Thoracic aorta (tissue), 2 donors: ENCODE results near the gene OSBP2. TPM values are rescaled to one million over a fixed set of nuclear protein-coding genes. Genes with fewer than 3 reads are reported as not detected.

ENCODE experiments used
- ATAC-seq: fragments of 150-250 bp; one replicate; pipeline ENCODE4 v1.8.0; 2017; ENCODE audit warnings: low read depth; ENCODE audit not compliant: insufficient number of reproducible peaks, low FRiP score
- DNase-seq: peaks from one replicate; pipeline ENCODE4 v3.0.0-alpha.2; 2020; ENCODE audit warnings: low spot score
- H3K27ac ChIP-seq, 2 donors: fragments of 200-600 bp; sonication (generic); 1 replicate in 1 of 2; 2 replicates in 1 of 2; pipeline ENCODE4 v1.5.1; 2016; ENCODE audit warnings: mild to moderate bottlenecking in 2 of 2, moderate library complexity in 2 of 2
- H3K27me3 ChIP-seq: fragments of 200-600 bp; sonication (generic); replicated peaks from 2 replicates; pipeline ENCODE4 v1.6.0; 2016; ENCODE audit warnings: mild to moderate bottlenecking; ENCODE audit not compliant: insufficient read depth
- H3K36me3 ChIP-seq: fragments of 200-600 bp; sonication (generic); one replicate; pipeline ENCODE4 v1.5.1; 2016
- H3K4me1 ChIP-seq, 2 donors: fragments of 200-600 bp; sonication (generic); 1 replicate in 1 of 2; 2 replicates in 1 of 2; pipeline versions ENCODE4 v1.5.1 to v1.6.0; 2016; ENCODE audit warnings: low read depth in 2 of 2, mild to moderate bottlenecking in 1 of 2; ENCODE audit not compliant: control insufficient read depth in 1 of 2
- H3K4me3 ChIP-seq: fragments of 200-600 bp; sonication (generic); 2 replicates; pipeline ENCODE4 v1.5.1; 2016; ENCODE audit warnings: mild to moderate bottlenecking
- H3K9me3 ChIP-seq: fragments of 200-600 bp; sonication (generic); 2 replicates; pipeline ENCODE4 v1.5.1; 2016
- total RNA-seq, 2 donors: library from RNA; depleted of rRNA; stranded (reverse); fragments of >200 nt; gene quantifications; one replicate each; pipeline versions ENCODE4 v1.1.0 to v1.2.3, GENCODE V29; 2016
- TF ChIP-seq, protein P1 (sequence below): fragments of 200-600 bp; sonication (generic); IDR thresholded peaks from one replicate; pipeline ENCODE4 v1.5.1; 2019; ENCODE audit warnings: antibody characterized with exemption

OSBP2 gene
- total RNA-seq, 2 donors from 2014 or later: 0.71 to 3.0 TPM

DNA sequence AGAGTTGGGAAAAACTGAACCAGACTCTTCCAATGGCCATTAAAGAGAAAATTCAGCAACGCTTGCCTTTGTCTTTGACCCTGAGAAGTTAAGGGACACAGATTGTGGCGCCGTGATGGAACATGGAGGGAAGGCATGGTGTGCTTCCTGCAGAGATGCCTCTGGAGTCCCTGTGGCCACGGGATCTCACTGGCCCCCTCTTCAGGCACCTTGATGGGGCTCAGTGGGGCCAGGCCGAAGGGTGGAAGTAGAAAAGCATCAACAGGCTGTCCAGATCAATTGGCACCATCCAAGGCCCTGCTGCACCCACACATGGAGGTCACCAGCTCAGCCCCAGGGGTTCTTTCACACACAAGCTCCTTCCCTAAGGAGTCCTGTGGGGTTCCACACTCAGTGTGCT lies 231.0 kb downstream of the OSBP2 start:
- DNase-seq (no peak), ATAC-seq (no peak)

DNA sequence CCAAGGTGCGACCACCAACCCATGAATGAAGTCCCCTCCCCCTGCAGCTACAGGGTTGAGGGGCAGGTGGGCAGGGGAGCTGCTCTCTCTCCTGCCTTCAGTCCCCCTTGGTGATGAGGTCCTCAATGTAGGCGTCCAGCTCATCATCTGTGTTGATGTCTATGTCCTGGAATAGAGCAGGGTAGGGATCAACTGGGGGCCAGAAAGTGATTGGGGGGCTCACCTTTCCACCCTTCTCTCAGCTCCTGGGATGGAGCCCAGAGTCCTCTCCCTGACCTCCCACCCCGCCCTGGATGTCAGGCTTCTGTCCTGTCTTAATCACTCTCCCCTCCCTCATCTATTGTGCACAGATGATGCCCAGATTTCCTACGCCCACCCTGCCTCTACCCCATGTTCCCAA lies 232.0 kb downstream of the OSBP2 start:
- Histone ChIP-seq H3K27ac (no peak overlapping the region), H3K27me3 (no peaks in the 10 kb centered on the region), H3K9me3 (no peaks in the 10 kb centered on the region), H3K4me3 (no peak overlapping the region), H3K4me1 (peaks cover 0 to 5% of the 10 kb centered on the region in 2 donors), H3K36me3 (peaks cover 44% of the 10 kb centered on the region)
- no peak for ATAC-seq
- no peak for DNase-seq
- TF ChIP-seq, protein P1, sequence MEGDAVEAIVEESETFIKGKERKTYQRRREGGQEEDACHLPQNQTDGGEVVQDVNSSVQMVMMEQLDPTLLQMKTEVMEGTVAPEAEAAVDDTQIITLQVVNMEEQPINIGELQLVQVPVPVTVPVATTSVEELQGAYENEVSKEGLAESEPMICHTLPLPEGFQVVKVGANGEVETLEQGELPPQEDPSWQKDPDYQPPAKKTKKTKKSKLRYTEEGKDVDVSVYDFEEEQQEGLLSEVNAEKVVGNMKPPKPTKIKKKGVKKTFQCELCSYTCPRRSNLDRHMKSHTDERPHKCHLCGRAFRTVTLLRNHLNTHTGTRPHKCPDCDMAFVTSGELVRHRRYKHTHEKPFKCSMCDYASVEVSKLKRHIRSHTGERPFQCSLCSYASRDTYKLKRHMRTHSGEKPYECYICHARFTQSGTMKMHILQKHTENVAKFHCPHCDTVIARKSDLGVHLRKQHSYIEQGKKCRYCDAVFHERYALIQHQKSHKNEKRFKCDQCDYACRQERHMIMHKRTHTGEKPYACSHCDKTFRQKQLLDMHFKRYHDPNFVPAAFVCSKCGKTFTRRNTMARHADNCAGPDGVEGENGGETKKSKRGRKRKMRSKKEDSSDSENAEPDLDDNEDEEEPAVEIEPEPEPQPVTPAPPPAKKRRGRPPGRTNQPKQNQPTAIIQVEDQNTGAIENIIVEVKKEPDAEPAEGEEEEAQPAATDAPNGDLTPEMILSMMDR: no peak

More for the DNA sequence above, 231.0 kb downstream of the OSBP2 start:
- no peak overlapping the region for H3K4me3 ChIP-seq
- peaks cover 34% of the 10 kb centered on the region for H3K36me3 ChIP-seq
- peaks cover 0 to 12% of the 10 kb centered on the region in 2 donors for H3K4me1 ChIP-seq
- TF ChIP-seq, protein P1: no peak
- no peaks in the 10 kb centered on the region for H3K9me3 ChIP-seq
- no peaks in the 10 kb centered on the region for H3K27me3 ChIP-seq
- no peak overlapping the region for H3K27ac ChIP-seq

DNA sequence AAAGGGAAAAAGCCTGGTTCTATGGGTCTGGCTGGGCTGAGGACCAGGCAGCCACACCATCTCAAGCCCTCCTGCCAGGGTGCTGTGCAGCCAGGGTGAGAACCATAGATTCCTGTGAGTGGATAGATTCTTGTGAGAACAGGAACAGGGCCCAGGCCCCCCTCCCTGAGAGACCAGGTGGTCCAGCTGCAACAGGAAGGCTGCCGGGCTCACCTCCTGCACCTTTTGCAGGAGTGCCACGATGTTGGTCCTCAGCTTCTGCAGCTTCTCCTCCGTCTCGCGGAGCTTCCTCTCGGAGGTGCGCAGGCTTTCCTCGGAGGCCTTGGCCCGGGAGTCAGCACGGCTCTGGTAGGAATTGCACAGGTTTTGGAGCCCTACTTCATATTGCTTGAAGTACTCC lies 233.1 kb downstream of the OSBP2 start:
- TF ChIP-seq, protein P1: no peak
- Histone ChIP-seq H3K4me3 (no peak overlapping the region), H3K36me3 (peaks cover 54% of the 10 kb centered on the region), H3K27me3 (no peaks in the 10 kb centered on the region), H3K9me3 (no peaks in the 10 kb centered on the region), H3K27ac (no peak overlapping the region), H3K4me1 (no peaks in the 10 kb centered on the region)
- DNase-seq: no peak
- no peak for ATAC-seq

DNA sequence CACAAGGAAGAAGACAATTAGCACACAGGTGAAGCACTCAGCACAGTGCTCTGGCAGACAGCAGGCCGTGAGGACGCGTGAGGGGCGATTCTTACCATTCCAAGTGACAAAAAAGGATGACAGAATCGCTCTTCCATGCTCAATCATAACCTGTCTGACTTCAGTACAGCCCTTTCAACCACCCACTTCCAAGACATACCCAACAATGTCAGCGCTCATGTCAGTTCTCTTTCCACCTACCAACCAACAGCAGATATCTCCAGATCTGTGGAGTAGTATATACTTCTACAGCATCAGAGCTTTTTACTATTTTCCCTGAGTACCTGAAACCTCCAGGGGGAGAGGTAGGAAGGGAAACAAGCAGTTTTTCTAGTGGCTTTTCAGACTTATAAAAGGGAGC lies 233.7 kb downstream of the OSBP2 start:
- ATAC-seq: no peak

DNA sequence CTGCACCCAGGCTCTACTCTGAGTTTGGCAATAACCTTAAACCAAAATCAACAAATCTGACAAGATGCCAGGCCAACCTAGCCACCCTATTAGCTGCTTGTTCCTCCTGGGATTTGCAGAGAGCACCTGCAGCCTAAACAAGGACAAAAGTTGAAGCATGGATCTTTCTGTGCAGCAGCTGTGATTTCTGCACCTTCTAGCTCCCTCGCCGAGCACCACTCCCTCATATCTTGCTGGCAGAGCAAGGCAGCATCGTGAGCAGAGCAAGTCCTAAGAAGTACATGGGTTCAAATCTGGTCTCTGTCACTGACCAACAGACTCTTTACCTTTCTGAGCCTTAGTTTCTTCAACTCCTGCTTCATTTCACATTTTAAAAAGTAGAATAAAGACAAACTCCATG lies 235.6 kb downstream of the OSBP2 start:
- ATAC-seq (no peak), DNase-seq (no peak)
- H3K4me1 ChIP-seq: no peaks in the 10 kb centered on the region
- no peaks in the 10 kb centered on the region for H3K9me3 ChIP-seq
- TF ChIP-seq, protein P1: no peak
- no peak overlapping the region for H3K27ac ChIP-seq
- H3K4me3 ChIP-seq: no peak overlapping the region
- H3K36me3 ChIP-seq: peaks cover 76% of the 10 kb centered on the region
- H3K27me3 ChIP-seq: no peaks in the 10 kb centered on the region

More for the DNA sequence above, 233.7 kb downstream of the OSBP2 start:
- Histone ChIP-seq H3K36me3 (peaks cover 59% of the 10 kb centered on the region), H3K27me3 (no peaks in the 10 kb centered on the region), H3K9me3 (no peaks in the 10 kb centered on the region), H3K27ac (no peak overlapping the region), H3K4me3 (no peak overlapping the region), H3K4me1 (no peaks in the 10 kb centered on the region)
- TF ChIP-seq, protein P1: no peak
- no peak for DNase-seq
